Calu3 (cell line): ENCODE data around the gene CNTNAP2. TPM values are rescaled to one million over a fixed set of nuclear protein-coding genes. Genes with fewer than 3 reads are reported as not detected.

Experiments used
- BruUV-seq: library from RNA; stranded (reverse); fragments of 400-500 nt; replicated peaks from 2 replicates; lab custom pipeline; 2021; lab: Mats Ljungman, UMichigan
- CTCF ChIA-PET: fragments of 300-600 bp; sonication (Branson Sonifier 250); formaldehyde crosslinking; loops from one replicate; lab custom pipeline; 2022; ENCODE audit warnings: antibody characterized with exemption; lab: Charles Lee
- DNase-seq: peaks from one replicate; pipeline ENCODE4 v3.0.0; 2022
- H3K27ac Mint-ChIP-seq: one replicate; pipeline ENCODE4 v1.8.0; 2022; ENCODE audit warnings: mixed read lengths; ENCODE audit not compliant: unreplicated experiment
- H3K27me3 Mint-ChIP-seq: one replicate; pipeline ENCODE4 v1.8.0; 2022; ENCODE audit warnings: mixed read lengths; ENCODE audit not compliant: unreplicated experiment
- H3K36me3 Mint-ChIP-seq: one replicate; pipeline ENCODE4 v1.8.0; 2022; ENCODE audit warnings: mild to moderate bottlenecking, moderate library complexity, mixed read lengths; ENCODE audit not compliant: insufficient read depth, unreplicated experiment
- H3K4me1 Mint-ChIP-seq: one replicate; pipeline ENCODE4 v1.8.0; 2022; ENCODE audit warnings: mild to moderate bottlenecking, low read depth, mixed read lengths; ENCODE audit not compliant: unreplicated experiment
- H3K4me3 Mint-ChIP-seq: one replicate; pipeline ENCODE4 v1.8.0; 2022; ENCODE audit warnings: mild to moderate bottlenecking, low read depth, moderate library complexity, mixed read lengths; ENCODE audit not compliant: unreplicated experiment
- H3K9me3 Mint-ChIP-seq: one replicate; pipeline ENCODE4 v1.8.0; 2022; ENCODE audit warnings: low read depth, mixed read lengths; ENCODE audit not compliant: unreplicated experiment
- CTCF ChIP-seq: fragments of 200-600 bp; IDR thresholded peaks from one replicate; pipeline ENCODE4 v1.8.0; 2022; ENCODE audit warnings: antibody characterized with exemption; ENCODE audit not compliant: unreplicated experiment
- intact Hi-C: fragments of 100-400 bp; cut with micrococcal nuclease; formaldehyde crosslinking; loops from one replicate; pipeline ENCODE4 v1.10.0; 2022; ENCODE audit not compliant: unreplicated experiment
- total RNA-seq: library from RNA; stranded (reverse); gene quantifications from 2 replicates; pipeline ENCODE4 v1.2.3, GENCODE V29; 2022

The CNTNAP2 gene
- total RNA-seq, 1 experiment from 2014 or later: 1.1 TPM

GRCh38 chr7:146449625-146450024 is 333.0 kb downstream of the CNTNAP2 start:
- no TSS peak for BruUV-seq
- H3K9me3 Mint-ChIP-seq: peaks cover 14% of the 10 kb centered on the region
- no peak overlapping the region for H3K27ac Mint-ChIP-seq
- no peak for DNase-seq
- no peak for TF ChIP-seq CTCF
- intact Hi-C loops: no loop called here
- no peaks in the 10 kb centered on the region for H3K27me3 Mint-ChIP-seq
- H3K4me1 Mint-ChIP-seq: no peaks in the 10 kb centered on the region
- no peak overlapping the region for H3K4me3 Mint-ChIP-seq
- CTCF ChIA-PET: no interaction called here
- no peaks in the 10 kb centered on the region for H3K36me3 Mint-ChIP-seq

- Mint-ChIP-seq H3K36me3 (no peaks in the 10 kb centered on the region), H3K4me3 (no peak overlapping the region), H3K9me3 (peaks cover 12% of the 10 kb centered on the region), H3K27ac (no peak overlapping the region), H3K27me3 (no peaks in the 10 kb centered on the region), H3K4me1 (no peaks in the 10 kb centered on the region)
- CTCF ChIA-PET: no interaction called here
- intact Hi-C loops: no loop called here
- TF ChIP-seq CTCF: no peak
- no peak for DNase-seq
- BruUV-seq: no TSS peak
Measured at GRCh38 chr7:146455091-146455655, 338.6 kb downstream of the CNTNAP2 start.

GRCh38 chr7:146479040-146479439 is 362.4 kb downstream of the CNTNAP2 start:
- Mint-ChIP-seq H3K36me3 (no peaks in the 10 kb centered on the region), H3K27me3 (no peaks in the 10 kb centered on the region), H3K4me3 (no peak overlapping the region), H3K4me1 (no peaks in the 10 kb centered on the region), H3K27ac (no peak overlapping the region), H3K9me3 (peaks cover 11% of the 10 kb centered on the region)
- no TSS peak for BruUV-seq
- TF ChIP-seq CTCF: no peak
- DNase-seq: no peak
- CTCF ChIA-PET: interaction anchor here (0.6 kb wide), 1 partner anchor 312 kb away, joined by 3 read pairs; no protein-coding TSS in a partner anchor
- intact Hi-C loops: no loop called here

- Mint-ChIP-seq H3K4me1 (no peaks in the 10 kb centered on the region), H3K27ac (no peak overlapping the region), H3K4me3 (no peak overlapping the region), H3K9me3 (peaks cover 11% of the 10 kb centered on the region), H3K27me3 (no peaks in the 10 kb centered on the region), H3K36me3 (no peaks in the 10 kb centered on the region)
- BruUV-seq: no TSS peak
- TF ChIP-seq CTCF: no peak
- CTCF ChIA-PET: no interaction called here
- no peak for DNase-seq
- intact Hi-C loops: no loop called here
Measured at GRCh38 chr7:146486519-146486918, 369.9 kb downstream of the CNTNAP2 start.
